Activated CD4-positive, CD25-positive, alpha-beta regulatory T cell treated with anti-CD3 and anti-CD28 coated beads, Interleukin-2, amount 50 U/mL, for 72 hours (primary cell): Measurements from ENCODE around the gene CBX1.
A peak's percentile ranks its signal among the peaks of the same experiment; 100 is the strongest.
"Not testable (repeated sequence)": the region's sequence is repeated elsewhere in the genome, so short reads cannot be mapped to it uniquely, and the experiment has no call there.

Source experiments
- DNase-seq: peaks from one replicate; pipeline ENCODE4 v3.0.0; 2021

The CBX1 gene

DNA sequence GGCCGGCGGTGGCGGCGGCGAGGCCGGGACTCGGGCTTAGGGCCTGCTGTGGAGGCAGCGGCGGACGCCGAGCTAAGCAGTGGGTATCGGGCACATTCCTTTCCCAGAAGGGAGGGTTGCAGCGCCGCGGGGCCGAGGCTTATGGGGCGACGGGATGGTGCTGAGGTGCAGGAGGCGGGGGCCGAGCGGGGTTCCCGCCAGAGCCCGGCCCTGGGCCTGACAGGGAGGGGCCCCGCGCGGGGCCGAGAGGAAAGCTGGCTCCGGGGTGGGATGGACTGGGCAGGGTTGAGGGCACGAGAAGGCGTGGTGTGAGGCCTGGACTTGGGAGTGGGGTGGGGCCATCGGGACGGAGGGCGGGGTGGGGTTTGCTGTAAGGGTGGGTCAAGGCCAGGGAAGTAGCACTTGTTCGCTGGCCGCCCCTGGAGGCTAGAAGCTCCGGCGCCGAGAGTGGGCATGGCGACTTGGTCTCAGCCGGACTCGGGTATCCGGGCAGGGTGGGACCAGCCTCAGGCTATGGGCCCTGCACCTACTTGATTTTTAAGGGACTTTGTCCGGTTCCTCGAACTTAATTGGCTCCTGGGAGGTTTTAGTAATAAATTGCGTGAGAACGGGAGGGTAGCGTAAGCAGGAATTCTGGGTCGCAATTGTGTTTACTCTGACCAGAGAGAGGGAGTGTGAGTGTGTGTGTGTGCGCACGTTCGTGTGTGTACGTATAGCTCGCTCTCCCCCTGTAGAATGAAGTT lies 52.7 kb downstream of the CBX1 start:
- no peak for DNase-seq

DNA sequence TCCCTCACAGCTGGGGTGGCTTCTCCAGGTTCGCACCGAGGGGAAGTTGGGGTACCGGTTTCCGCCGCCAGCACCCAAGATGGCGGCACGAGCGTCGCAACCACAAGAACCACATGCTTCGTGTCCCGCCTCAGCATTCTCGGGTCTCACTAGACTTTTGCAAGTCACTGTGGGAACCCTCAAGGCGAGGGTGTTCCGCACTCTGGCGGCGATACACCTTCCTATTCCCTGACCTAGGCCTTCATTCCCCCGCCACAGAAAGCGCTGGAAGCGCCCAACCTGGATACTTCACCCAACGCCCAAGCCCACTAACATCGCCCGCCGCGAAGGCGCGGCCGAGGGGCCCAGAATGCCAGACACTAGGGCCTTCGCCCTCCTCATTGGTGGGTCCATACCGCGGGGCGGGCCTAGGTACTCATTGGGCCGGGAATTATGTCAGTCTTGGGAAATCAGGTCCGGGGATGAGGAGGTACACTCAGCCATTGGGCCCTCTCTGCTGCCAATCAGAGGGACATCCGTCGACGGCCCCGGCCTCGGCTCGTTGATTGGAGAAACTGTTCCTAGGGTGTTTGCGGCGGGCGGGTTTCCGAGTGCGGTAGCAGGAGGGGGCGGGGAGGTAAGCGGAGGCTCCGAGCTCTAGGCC lies 53.4 kb downstream of the CBX1 start, which contains the start of gene NFE2L1:
TSS of gene NFE2L1 (plus strand) at position 619 of the 643 bp plus-strand sequence. CDS start 2,760 bp downstream, outside the sequence.
- DNase-seq: peak; percentile 94

DNA sequence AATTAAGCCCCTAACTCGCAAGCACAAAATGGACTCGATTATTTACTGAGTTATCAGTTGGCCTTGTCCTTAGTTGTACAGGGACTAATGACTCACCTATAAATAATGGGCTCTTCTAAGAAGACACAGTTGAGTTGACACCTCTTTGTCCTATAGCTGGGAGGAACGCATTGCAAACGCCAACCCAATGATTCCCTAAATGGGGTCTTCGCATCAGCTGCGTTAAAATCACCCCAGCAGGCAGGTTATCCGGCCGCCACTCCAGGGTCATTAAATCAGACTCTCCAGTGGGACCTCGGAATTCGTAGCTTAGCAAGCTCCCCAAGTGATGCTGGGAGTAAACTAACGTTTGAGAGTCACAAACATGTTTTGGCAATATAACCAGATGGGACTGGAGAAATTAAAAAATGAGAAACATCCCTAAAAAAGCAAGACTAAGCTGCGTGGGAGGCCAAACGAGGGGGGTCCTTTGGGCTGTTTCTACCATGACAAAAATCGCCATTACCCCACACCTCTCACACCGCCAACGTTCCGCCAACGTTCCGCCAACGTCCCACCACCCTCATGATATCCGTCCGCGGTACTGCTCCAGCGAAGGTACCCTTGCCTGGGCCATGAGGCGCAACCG lies 54.1 kb downstream of the CBX1 start:
- DNase-seq: no peak

DNA sequence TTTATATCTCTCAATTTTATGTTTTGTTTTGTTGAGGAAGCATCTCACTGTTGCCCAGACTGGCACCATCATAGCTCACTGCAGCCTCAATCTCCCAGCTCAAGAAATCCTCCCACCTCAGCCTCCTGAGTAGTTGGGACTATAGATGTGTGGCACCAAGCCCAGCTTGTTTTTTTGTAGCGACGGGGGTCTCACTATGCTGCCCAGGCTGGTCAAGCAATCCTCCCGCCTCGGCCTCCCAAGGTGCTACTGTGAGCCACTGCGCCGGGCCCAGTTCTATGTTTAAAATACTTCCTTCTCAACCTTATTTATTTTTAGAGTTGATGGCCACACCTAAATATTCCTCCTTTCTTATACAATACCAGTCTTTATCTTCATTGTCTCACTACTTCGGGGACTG lies 55.0 kb downstream of the CBX1 start:
- DNase-seq: no peak

DNA sequence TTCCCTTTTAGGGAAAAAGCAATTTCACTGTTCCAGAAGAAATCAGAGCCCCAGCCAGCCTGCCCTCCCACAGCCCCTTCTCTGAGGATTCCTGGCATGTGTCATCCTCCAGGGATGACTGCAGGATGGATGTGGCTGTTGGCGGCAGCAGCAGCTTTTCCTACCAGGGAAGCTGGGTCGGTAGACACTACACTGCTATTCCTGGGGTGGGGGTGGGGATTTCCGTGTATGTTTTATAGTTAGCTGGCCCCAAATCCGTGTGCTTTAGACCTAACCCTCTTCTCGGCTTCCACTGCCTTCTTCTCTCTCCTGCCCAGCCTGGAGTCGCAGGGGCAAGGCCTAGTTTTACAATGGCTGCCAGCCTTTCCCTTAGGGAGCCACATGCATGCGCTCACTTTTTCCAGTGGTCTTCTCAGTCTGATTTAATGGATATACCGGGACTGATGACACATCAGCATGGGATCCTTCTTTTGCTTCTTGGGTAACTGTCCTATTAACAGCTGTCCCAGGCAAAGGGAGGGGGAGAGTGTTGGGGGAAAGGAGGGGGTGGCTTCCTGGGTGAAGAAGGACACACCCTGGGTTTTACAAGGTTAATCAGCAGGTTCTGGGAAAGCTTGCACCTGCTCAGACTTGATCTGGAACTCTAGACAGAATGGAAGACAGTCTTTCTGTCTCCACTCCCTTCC lies 55.8 kb downstream of the CBX1 start:
- no peak for DNase-seq

DNA sequence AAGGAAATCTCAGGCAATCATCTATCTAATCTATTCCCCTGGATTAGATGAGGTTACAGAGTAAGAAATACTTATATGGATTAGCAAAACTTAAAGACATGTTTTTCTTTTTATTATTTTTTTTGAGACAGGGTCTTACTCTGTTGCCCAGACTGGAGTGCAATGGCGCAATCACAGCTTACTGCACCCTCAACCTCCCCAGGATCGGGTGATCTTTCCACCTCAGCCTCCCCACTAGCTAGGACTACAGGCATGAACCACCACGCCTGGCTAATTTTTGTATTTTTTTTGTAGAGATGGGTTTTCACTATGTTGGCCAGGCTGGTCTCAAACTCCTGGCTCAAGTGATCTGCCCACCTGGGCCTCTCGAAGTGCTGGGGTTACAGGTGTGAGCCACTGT lies 56.4 kb downstream of the CBX1 start:
- no peak for DNase-seq

DNA sequence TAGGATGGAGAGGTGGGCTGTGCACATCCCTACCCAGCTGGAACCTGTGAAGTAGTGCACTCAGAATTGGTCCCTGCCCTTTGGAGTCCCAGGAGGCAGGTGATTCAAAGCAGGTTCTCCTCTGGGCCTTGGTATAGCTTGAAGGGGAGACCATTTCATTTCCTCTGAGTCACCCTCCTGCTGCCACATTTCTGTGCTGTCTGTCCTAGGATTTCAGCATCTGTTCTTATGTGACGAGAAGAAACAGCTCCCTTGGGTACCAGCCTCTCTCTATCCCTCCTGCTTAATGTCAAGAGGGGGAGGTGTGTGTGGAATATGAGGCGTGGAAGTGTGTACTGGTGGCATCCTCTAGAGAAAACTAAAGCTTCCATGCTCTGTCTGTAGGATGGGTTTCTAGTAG lies 58.1 kb downstream of the CBX1 start:
- DNase-seq: no peak

DNA sequence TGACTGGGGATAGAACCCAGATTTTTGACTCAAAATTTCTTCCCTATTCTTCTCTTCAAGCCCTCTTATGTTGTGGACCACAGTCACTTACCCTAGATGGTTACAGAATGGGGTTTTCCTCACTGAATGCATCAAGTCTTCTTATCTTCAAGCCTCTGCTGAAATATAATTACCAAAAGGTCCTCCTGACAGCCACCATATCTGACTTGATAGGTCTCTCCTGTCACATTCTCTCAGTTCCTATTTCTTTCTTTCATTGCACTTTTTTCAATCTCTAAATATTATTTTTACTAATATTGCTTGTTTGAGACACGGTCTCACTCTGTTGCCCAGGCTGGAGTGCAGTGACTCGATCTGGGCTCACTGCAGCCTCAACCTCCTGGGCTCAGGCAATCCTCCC lies 62.6 kb downstream of the CBX1 start:
- DNase-seq: no peak

DNA sequence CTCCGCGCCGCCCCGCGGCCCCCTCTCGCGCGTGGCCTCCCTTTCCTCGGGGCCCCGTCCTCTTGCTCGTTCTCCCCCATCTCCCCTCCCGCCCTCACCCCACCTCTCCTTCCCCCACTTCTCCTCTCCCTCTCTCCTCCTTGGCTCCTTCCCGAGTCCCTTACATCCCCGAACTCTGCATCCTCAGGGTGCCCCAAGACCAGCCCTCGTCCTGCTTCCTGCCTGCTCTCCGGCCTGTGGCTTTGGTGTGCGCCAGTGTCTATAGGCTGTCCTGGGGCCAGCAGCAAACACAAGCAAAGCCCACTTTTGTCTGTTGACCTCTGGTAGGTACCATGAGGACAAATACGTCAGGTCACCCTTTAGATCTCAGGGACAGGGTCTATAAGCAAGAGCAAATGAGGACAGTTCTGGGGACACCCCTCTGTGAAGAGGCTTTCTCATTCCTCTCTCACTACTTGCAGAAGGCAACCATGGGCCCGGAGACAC lies 63.4 kb downstream of the CBX1 start:
- no peak for DNase-seq

DNA sequence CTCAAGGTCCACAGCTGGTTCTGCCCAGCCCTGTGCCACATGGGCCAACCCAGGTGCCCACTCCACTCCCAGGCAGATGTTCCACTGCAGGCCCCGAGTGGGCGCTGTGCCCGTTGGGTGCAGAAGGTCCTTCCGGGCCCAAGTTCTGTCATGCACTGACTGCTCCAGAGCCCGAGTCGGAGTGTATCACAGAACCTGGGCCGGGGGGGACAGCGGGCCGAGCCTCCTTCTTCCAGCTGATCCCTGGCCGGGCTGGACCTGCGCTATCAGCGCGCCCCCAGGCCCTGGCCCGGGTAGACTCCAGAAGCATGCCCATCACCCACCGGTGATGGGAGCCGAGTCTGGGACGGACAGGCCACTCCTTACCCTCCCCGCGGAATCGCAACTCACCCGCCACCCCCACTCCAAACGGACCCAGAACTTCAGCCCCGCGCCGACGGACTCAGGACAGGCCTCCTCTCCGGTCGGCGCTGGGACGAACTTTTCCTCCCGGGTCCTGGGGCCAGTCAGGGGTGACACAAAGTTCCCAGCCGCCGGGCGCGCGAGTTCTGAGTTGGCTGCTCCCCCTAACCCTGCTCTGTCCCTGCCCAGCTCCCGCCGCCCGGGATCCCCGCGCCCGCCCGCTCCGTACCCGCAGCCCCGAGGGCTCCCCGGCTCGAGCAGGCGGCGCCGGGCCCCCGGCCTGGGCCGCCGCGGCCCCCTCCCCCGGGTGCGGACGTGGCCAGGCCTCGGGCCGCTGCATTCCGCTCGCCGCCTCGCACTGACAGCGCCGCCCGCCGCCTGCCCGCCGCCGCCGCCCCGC lies 64.0 kb downstream of the CBX1 start, which contains the start of gene COPZ2:
TSS of gene COPZ2 (minus strand) at position 762 of the 802 bp plus-strand sequence. CDS start at position 742, 20 bp downstream.
- peak; percentile 62 for DNase-seq

DNA sequence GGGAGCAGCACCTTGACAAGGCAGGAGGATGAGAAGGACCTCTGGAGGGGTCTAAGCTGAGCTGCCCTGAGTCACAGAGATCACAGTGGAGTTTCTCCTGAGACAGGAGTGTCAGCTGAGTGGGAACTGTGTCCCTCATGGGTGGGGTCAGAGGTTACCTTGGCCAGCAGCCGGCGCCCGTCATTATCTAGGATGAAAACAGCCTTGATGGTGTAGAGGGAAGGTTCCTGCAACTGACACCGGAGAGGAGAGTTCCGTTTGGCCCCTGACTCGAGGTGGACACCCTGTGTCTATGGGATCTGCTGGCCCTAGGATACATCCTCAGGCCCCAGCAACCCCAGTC lies 64.6 kb downstream of the CBX1 start:
- no peak for DNase-seq

DNA sequence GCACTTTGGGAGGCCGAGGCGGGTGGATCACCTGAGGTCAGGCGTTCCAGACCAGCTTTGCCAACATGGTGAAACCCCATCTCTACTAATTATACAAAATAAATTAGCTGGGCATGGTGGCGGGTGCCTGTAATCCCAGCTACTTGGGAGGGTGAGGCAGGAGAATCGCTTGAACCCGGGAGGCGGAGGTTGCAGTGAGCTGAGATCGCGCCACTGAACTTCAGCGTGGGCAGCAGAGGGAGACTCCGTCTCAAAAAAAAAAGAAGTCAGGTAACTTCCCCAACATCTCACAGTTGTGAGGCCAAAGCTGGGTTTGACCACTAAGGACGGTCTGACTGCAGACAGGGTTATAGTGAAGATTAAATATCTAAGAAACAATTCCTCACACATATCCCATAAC lies 66.5 kb downstream of the CBX1 start:
- not testable (repeated sequence) for DNase-seq

DNA sequence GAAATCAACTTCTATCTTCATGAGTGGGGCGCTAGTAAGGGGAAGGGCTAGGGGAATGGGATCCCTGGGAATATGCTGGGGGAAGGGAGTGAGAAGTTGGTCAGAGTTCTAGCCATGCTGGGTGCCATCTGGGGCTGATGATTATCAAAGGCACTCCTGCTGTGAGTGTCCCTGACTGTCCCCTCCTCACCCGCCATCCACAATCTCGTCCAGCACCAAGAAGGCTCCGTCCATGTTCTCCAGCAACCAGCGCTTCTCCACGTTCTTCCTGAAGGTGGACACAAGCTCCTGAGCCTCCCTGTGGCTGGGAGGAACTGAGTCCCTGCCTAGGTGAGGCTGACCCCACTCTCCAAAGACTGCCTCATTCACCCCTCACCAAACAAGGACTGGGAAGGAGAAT lies 69.3 kb downstream of the CBX1 start:
- DNase-seq: no peak

DNA sequence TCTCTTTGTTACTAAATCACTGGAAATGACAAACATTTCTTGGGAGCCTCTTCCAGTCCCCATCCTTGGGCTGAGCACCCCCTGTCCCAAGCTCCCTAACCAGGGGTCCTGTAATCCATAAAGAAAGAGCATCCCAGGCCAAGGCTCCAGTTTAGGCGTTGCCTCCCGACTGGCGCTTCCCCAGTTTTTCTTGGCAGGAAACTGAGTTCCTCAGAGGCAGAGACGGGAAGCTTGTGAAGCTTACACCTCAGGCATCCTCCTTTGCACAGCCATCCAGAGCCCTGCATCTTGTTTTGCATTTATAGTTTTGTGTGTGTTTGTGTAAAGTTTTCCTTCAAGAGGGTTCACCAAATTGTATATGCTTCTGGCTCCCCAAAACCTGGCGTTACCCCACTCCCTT lies 70.7 kb downstream of the CBX1 start:
- no peak for DNase-seq

DNA sequence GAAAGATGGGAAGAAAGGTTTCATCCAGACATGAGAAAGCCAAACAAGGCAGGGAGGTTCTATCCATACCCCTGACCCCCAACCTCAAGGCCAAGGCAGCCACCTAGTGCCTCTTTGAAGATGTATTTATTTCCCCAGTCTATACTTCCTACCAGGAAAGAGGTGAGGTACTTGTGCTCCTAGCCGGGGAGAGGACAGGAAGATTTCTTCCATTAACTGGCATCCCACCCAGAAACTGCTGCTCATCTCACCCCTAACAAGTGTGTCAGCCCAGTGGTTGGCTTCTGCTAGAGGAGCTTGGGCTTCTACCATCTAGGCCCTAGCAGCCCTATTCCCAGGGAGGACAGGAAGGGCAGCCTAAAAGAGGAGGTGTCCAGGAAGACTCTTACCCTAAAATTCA lies 72.5 kb downstream of the CBX1 start:
- no peak for DNase-seq

DNA sequence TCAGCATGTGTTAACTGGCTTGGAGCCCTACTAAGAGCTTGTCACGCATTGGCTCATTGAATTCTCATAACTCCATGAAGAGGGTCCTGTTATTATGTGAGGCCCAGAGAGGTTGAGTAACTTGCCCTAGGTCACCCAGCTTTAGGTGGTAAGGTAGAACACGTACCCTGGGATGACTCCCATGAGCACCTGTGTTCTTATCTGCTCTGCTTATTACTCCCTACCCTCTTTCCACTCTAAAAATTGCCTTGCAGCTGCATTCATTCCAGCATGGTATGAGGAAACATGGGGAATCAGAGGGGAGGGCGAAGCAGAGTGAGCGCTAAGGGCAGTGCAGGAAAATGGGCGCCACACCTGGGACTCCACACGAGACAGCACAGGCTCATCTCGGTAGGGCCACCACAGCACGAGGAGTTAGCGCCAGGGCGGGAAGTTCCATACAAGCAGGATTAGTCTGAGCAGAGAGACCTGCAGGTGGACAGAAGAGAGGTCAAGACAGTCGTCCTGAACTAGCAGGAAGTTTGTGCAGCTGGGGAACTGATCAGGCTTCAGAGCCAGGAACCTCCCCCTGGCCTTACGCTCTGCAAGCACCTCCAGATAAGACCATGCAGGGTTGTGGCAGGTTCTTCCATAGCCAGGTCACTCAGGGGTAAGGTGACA lies 73.8 kb downstream of the CBX1 start:
- DNase-seq: no peak

DNA sequence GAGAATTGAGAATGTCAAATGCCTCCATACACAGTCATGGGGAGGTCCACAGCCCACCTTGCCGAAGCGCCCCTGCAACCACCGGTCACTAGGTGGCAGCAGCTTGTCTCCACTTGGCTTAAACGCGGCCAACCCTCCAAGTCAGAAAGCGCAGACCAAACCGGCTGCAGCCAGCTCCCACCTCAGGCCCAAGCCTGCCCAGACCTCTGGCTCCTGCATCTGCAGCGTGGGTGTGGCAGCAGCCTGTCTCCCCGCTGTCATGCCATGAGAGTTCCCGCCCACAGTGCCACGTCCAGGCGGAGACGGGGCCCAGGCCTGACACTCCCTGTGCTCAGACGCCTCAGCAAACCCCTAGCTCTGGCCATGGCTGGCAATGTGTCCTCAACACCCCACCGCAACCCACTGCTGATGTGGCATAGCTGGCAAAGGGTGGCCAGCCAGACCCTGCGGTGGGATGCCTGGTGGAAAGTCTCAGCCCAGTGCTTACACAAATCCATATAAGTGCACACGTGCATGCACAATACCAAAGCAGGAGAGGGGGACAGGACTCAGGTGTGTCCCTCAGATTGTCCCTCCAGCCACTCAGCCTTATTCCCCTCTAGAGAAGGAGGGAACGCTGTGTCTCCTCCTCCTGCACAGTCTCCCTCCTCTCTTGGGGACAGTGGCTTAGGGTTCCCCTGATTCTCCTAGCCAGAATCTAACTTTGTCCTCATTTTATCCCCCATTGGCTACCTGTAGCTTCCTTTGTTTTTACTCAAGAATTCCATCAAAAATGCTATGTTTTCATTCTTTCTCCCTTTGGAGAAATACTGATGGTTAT lies 74.6 kb downstream of the CBX1 start:
- DNase-seq: peak; percentile 69

DNA sequence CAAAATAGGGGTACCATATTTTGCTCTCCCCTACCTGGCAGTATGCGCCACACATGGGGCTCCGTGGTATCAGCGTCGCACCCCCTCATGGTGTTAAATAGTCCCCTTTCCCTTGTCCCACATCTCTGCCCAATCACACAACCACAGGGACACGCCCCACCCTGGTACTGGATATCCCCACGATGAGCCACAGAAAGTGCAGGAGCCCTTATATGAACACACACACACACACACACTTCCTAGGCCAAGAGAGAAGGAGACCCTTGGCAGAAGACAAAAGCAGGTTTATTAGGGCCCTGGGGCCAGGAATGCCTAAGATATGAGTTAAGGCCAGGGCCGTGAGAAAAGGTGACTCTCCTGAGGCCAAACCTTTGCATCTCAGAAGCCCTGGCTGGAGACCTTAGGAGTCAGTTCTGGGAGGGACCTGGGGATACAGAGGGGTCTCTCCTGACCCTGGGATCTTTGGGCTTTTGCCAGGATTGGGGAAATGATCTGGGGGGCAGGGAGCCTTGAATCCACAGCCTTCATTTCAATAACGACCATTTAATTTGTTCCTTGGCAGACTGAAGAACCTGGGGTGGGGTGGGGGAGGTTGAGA lies 75.3 kb downstream of the CBX1 start:
- DNase-seq: no peak

DNA sequence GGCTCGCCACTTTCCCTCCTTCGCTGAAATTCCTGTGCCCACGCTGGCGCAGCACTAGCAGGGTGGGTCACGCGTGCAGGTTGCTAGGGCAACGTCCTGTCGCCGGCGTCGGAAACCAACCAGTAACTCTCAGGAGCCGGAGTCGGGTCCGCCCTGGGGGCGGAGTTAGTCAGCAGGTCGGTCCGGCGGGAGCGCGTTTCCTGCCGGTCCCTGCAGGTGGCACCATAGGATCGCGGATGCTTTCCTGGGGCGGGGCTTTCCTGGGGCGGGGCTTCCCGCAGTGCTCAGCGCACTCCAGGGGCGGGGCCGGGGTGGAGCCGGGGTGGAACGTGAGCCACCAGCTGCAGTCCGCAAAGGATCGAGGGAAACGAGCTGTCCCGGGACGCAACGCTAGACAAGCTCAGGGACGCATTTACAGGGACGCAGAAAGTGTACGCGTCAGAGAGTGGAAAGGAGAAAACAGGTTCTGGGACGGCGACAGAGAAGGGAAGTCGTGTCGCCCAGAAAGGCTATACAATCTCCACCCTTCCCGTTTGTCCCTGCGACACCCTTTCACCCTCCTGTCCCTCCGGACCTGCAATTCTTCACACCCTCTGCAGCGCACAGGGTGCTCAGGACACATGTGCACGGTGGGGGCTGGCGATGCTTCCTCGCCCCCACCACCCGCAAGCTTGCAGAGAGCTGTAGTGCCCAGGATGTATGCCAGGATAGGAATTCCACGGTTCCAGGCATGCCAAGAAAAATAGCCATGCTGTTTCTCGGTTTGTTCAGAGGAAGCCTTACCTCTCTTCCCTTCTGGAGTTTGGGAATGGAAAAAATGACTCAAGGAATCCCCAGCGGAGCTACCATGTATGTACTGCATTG lies 76.0 kb downstream of the CBX1 start:
- peak; percentile 98 for DNase-seq
